ENCODE results near the gene HPD. TPM values are rescaled to one million over a fixed set of nuclear protein-coding genes. Genes with fewer than 3 reads are reported as not detected.
A peak's percentile ranks its signal among the peaks of the same experiment; 100 is the strongest.
"Not testable (repeated sequence)": the region's sequence is repeated elsewhere in the genome, so short reads cannot be mapped to it uniquely, and the experiment has no call there.

HPD gene
- polyA plus RNA-seq (2013, experiment 1 of 2), result 0.15 TPM
- 0.32 TPM for polyA plus RNA-seq (2013, experiment 2 of 2)

- H3K9me3 ChIP-seq (ENCODE audit: insufficient read depth, low read depth, low read length), result no peaks in the 10 kb centered on the region
- peaks cover 25% of the 10 kb centered on the region for H3K4me1 ChIP-seq (ENCODE audit: insufficient read depth, low read length)
- peak within 1 kb of the TSS; percentile 86 for H3K27ac ChIP-seq (ENCODE audit: low read depth, low read length)
- H3K4me3 ChIP-seq (ENCODE audit: low read length), result no peak within 1 kb of the TSS
- no peaks in the 10 kb centered on the region for H3K36me3 ChIP-seq (ENCODE audit: insufficient read depth, low read length)
- H3K9ac ChIP-seq (ENCODE audit: low read depth, low read length), result peak within 1 kb of the TSS; percentile 28
- WGBS, result 44% methylated on average over 16 of the region's 16 CpGs
- H3K27me3 ChIP-seq (ENCODE audit: insufficient read depth, low read length), result no peaks in the 10 kb centered on the region
These were observed at the start of gene HPD for GRCh38 chr12:121858662-121859572. Gene HPD (minus strand): TSS chr12:121858859. CDS start chr12:121858823, 36 bp downstream.

DNA sequence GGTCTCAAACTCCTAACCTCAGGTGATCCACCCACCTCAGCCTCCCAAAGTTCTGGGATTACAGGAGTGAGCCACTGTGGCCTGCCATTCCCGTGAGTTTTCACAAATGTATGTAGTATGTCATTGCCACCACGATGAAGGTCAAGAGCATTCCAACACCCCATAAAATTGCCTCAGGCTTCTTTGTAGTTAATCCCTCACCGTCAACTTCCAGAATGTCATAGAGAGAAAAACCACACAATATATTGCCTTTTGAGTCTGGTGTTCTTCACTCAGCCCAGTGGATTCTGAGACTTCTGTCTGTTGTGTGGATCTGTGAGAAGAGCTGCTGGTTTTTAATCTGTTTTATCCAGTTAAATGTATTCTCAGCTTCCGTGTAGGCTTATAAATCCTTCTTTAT, 47.1 kb upstream of the HPD start:
- Histone ChIP-seq H3K9me3 (ENCODE audit: insufficient read depth, low read depth, low read length) (no peaks in the 10 kb centered on the region), H3K27ac (ENCODE audit: low read depth, low read length) (no peak overlapping the region), H3K9ac (ENCODE audit: low read depth, low read length) (no peak overlapping the region), H3K27me3 (ENCODE audit: insufficient read depth, low read length) (no peaks in the 10 kb centered on the region), H3K4me1 (ENCODE audit: insufficient read depth, low read length) (no peaks in the 10 kb centered on the region), H3K4me3 (ENCODE audit: low read length) (no peak overlapping the region), H3K36me3 (ENCODE audit: insufficient read depth, low read length) (peaks cover 49% of the 10 kb centered on the region)
- 93% methylated on average over 3 of the region's 4 CpGs for whole genome bisulfite sequencing

- no peaks in the 10 kb centered on the region for H3K9me3 ChIP-seq (ENCODE audit: insufficient read depth, low read depth, low read length)
- H3K27me3 ChIP-seq (ENCODE audit: insufficient read depth, low read length), result no peaks in the 10 kb centered on the region
- H3K36me3 ChIP-seq (ENCODE audit: insufficient read depth, low read length), result peaks cover 54% of the 10 kb centered on the region
- 96% methylated on average over 2 of the region's 2 CpGs for WGBS
- no peaks in the 10 kb centered on the region for H3K4me1 ChIP-seq (ENCODE audit: insufficient read depth, low read length)
- H3K9ac ChIP-seq (ENCODE audit: low read depth, low read length), result no peak overlapping the region
- H3K4me3 ChIP-seq (ENCODE audit: low read length), result no peak overlapping the region
- H3K27ac ChIP-seq (ENCODE audit: low read depth, low read length), result no peak overlapping the region
These were observed 44.5 kb upstream of the HPD start for GRCh38 chr12:121903202-121903601.

DNA sequence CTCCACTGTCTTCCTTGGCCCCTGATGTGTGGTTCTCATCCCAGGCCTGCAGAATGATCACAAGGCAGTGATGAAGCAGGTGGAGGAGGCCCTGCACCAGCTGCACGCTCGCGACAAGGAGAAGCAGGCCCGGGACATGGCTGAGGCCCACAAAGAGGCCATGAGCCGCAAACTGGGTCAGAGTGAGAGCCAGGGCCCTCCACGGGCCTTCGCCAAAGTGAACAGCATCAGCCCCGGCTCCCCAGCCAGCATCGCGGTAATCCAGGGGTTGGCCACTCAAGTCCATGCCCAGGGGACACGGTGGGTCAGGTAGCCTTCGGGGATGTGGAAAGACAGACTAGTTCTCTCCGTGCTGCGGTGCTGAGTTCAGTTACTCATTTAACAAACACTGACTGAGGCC, 40.9 kb upstream of the HPD start:
- H3K36me3 ChIP-seq (ENCODE audit: insufficient read depth, low read length), result peaks cover 61% of the 10 kb centered on the region
- no peak overlapping the region for H3K27ac ChIP-seq (ENCODE audit: low read depth, low read length)
- no peaks in the 10 kb centered on the region for H3K9me3 ChIP-seq (ENCODE audit: insufficient read depth, low read depth, low read length)
- H3K9ac ChIP-seq (ENCODE audit: low read depth, low read length), result no peak overlapping the region
- 95% methylated on average over 14 of the region's 14 CpGs for WGBS
- H3K27me3 ChIP-seq (ENCODE audit: insufficient read depth, low read length), result no peaks in the 10 kb centered on the region
- no peaks in the 10 kb centered on the region for H3K4me1 ChIP-seq (ENCODE audit: insufficient read depth, low read length)
- no peak overlapping the region for H3K4me3 ChIP-seq (ENCODE audit: low read length)

DNA sequence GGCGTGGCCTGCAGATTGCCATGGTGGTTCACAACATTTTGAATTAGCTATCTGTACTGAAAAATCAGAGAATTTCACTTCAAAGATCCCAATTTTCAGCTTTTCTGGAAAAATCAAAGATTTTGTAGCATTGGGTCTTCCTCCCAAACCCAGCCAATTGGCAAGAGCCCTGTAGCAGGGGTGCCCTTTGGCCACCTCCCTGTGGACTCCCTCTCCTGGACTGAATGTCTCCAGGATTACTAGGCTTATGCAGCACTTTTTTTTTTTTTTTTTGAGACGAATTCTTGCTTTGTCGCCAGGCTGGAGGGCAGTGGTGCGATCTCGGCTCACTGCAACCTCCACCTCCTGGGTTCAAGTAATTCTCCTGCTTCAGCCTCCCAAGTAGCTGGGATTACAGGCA, 39.6 kb upstream of the HPD start:
- peaks cover 10% of the 10 kb centered on the region; the same call in 1 of the 2 replicates for H3K4me1 ChIP-seq (ENCODE audit: insufficient read depth, low read length)
- H3K27me3 ChIP-seq (ENCODE audit: insufficient read depth, low read length), result no peaks in the 10 kb centered on the region
- H3K4me3 ChIP-seq (ENCODE audit: low read length), result no peak overlapping the region
- 93% methylated on average over 5 of the region's 5 CpGs for WGBS
- no peaks in the 10 kb centered on the region for H3K9me3 ChIP-seq (ENCODE audit: insufficient read depth, low read depth, low read length)
- peaks cover 53% of the 10 kb centered on the region for H3K36me3 ChIP-seq (ENCODE audit: insufficient read depth, low read length)
- no peak overlapping the region for H3K27ac ChIP-seq (ENCODE audit: low read depth, low read length)
- no peak overlapping the region for H3K9ac ChIP-seq (ENCODE audit: low read depth, low read length)

- H3K27me3 ChIP-seq (ENCODE audit: insufficient read depth, low read length), result no peaks in the 10 kb centered on the region
- H3K4me3 ChIP-seq (ENCODE audit: low read length), result no peak overlapping the region
- H3K27ac ChIP-seq (ENCODE audit: low read depth, low read length), result no peak overlapping the region; the same call in 1 of the 2 replicates
- 89% methylated on average over 7 of the region's 7 CpGs for WGBS
- peaks cover 10% of the 10 kb centered on the region for H3K4me1 ChIP-seq (ENCODE audit: insufficient read depth, low read length)
- H3K36me3 ChIP-seq (ENCODE audit: insufficient read depth, low read length), result peaks cover 29% of the 10 kb centered on the region
- H3K9me3 ChIP-seq (ENCODE audit: insufficient read depth, low read depth, low read length), result no peaks in the 10 kb centered on the region
- H3K9ac ChIP-seq (ENCODE audit: low read depth, low read length), result no peak overlapping the region
These were observed 36.0 kb upstream of the HPD start for GRCh38 chr12:121894633-121895032.

DNA sequence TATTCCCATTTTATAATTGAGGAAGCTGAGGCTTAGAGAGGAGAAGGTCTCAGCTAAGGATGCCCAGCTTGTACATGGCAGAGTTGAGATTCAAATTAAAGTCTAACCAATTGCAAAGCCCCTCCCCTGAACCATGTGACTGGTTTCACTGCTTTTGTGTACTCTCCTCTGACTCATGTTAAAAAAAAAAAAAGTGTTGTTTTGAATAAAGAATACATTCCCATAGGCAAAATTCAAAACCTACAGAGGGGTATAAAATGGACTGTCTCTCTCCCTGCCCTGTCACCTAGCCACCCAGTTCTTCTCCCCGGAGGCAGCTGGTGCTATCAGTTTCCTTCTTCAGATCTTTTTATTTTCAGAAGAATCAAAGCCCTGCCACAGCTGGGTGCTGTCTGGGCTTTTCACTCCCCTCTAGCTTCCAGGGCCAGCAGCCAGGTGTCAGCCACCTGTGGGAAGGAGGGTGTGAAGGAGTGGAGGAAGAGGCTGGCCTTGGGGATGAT, 35.4 kb upstream of the HPD start:
- no peak overlapping the region; the same call in 1 of the 2 replicates for H3K27ac ChIP-seq (ENCODE audit: low read depth, low read length)

DNA sequence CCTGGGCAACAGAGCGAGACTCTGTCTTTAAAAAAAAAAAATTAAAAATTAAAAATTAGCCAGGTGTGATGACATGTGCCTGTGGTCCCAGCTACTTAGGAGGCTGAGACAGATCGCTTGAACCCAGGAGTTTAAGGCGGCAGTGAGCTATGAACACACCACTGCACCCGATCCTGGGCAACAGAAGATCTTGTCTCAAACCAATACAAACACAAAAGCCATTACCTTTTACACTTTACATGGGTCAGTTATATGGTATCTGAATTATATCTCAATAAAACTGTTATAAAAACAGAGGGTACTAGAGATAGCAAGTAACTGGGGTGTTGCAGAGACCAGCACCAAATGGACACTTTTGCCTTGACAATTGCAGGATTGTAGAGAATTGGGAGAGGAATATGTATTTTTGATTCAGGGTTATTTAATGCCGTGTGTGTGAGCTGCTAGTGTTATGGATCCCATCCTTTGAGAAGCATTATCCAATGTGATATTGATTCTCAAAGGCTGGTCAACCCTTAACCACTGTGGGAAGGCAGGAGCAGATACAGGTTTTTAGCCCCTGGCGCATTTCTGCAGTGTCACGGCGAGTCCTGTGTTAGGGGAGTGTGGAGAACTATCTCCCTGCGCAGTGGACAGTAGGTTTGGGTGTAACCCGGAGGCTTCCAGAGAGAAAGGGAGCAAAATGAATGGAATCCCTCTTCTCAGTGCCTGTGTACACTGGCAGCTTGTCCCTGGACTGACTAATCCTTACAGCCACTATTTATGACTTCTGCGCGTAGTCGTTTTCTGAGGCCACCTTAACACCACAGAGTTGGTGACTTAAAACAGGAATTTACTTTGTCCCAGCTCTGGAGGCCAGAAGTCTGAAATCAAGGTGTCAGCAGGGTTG, 34.3 kb upstream of the HPD start:
- H3K4me3 ChIP-seq (ENCODE audit: low read length), result no peak overlapping the region
- no peak overlapping the region for H3K9ac ChIP-seq (ENCODE audit: low read depth, low read length)
- peaks cover 19% of the 10 kb centered on the region for H3K36me3 ChIP-seq (ENCODE audit: insufficient read depth, low read length)
- no peaks in the 10 kb centered on the region for H3K27me3 ChIP-seq (ENCODE audit: insufficient read depth, low read length)
- no peak overlapping the region for H3K27ac ChIP-seq (ENCODE audit: low read depth, low read length)
- H3K9me3 ChIP-seq (ENCODE audit: insufficient read depth, low read depth, low read length), result no peaks in the 10 kb centered on the region
- WGBS, result 95% methylated on average over 12 of the region's 13 CpGs
- H3K4me1 ChIP-seq (ENCODE audit: insufficient read depth, low read length), result peaks cover 10% of the 10 kb centered on the region

More for the DNA sequence above, 35.4 kb upstream of the HPD start:
- 50% methylated on average over 1 of the region's 1 CpG for WGBS
- Histone ChIP-seq H3K4me3 (ENCODE audit: low read length) (no peak overlapping the region), H3K27me3 (ENCODE audit: insufficient read depth, low read length) (no peaks in the 10 kb centered on the region), H3K36me3 (ENCODE audit: insufficient read depth, low read length) (peaks cover 23% of the 10 kb centered on the region), H3K4me1 (ENCODE audit: insufficient read depth, low read length) (peaks cover 10% of the 10 kb centered on the region), H3K9ac (ENCODE audit: low read depth, low read length) (no peak overlapping the region), H3K9me3 (ENCODE audit: insufficient read depth, low read depth, low read length) (no peaks in the 10 kb centered on the region)

DNA sequence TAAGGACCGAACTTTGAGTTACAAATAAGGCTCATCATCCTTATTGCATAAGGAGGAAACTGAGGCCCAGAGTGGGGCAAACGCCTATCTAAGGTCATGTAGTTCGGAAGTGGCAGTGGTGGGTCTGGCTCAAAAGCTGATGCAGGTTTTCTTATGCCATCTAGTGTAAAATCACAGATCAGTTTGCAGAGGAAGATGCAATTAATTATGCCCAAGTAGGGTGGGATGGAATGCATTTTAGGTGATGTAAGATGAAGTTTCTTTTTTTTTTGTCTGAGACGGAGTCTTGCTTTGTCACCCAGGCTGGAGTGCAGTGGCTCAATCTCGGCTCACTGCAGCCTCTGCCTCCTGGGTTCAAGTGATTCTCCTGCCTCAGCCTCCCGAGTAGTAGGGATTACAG, 31.0 kb upstream of the HPD start:
- H3K27ac ChIP-seq (ENCODE audit: low read depth, low read length); H3K27me3 ChIP-seq (ENCODE audit: insufficient read depth, low read length); H3K9me3 ChIP-seq (ENCODE audit: insufficient read depth, low read depth, low read length); H3K9ac ChIP-seq (ENCODE audit: low read depth, low read length); H3K36me3 ChIP-seq (ENCODE audit: insufficient read depth, low read length): not testable (repeated sequence)
- Histone ChIP-seq H3K4me1 (ENCODE audit: insufficient read depth, low read length) (peaks cover 10% of the 10 kb centered on the region), H3K4me3 (ENCODE audit: low read length) (peak overlapping the region; percentile 70)
- WGBS, result 82% methylated on average over 6 of the region's 6 CpGs

DNA sequence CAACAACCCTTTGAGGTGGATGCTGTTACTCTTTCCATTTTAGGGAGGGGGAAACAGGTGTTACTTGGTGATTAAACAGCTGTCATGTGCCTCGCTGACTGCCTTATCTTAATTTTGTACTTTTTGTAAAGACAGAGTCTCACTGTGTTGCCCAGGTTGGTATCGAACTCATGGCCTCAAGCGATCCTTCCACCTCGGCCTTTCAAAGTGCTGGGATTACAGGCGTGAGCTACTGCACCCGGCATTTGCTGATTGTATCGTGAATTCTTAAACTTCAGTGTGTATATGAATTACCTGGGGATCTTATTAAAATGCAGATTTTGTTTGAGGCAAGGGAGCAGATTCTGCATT, 30.6 kb upstream of the HPD start:
- no peaks in the 10 kb centered on the region for H3K9me3 ChIP-seq (ENCODE audit: insufficient read depth, low read depth, low read length)
- H3K4me1 ChIP-seq (ENCODE audit: insufficient read depth, low read length), result peaks cover 8% of the 10 kb centered on the region
- H3K27ac ChIP-seq (ENCODE audit: low read depth, low read length), result peak overlapping the region; percentile 96; the same call in 1 of the 2 replicates
- H3K27me3 ChIP-seq (ENCODE audit: insufficient read depth, low read length), result no peaks in the 10 kb centered on the region
- peaks cover 4% of the 10 kb centered on the region; the same call in 1 of the 2 replicates for H3K36me3 ChIP-seq (ENCODE audit: insufficient read depth, low read length)
- peak overlapping the region; percentile 82 for H3K9ac ChIP-seq (ENCODE audit: low read depth, low read length)
- peak overlapping the region; percentile 70 for H3K4me3 ChIP-seq (ENCODE audit: low read length)
- 11% methylated on average over 7 of the region's 7 CpGs for WGBS
